Erythroblast (primary cell): Measurements from ENCODE around the gene FREM1.

Experiments
- GATA1 ChIP-seq: IDR thresholded peaks from 2 replicates; pipeline ENCODE4 v1.6.1; 2011; ENCODE audit warnings: low read depth, mild to moderate bottlenecking, control low read depth, low read length, moderate library complexity
- POLR2A ChIP-seq: IDR thresholded peaks from 2 replicates; pipeline ENCODE4 v1.6.1; 2011; ENCODE audit warnings: mild to moderate bottlenecking, low read length

DNA sequence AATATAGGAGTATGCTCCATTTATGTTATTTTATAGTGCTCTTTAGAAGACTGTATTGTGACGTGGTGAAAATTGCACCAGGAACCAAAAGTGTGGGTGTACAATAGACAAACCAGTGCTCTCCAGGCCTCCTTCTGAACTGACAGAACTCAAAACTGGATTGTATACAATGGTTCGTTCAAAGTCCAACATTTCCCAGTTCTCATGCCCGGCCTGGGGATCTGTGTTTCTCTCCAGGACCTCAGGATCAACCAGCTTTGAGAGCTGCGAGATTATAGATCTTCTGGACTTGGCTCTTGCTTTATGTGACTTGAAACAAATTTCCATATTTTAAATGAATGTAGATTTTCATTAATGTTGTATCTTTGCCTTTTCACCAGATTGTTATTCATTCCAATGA is 126.9 kb downstream of the FREM1 start:
- TF ChIP-seq POLR2A (no peak), GATA1 (no peak)
